NCI-H446 (cell line): ENCODE results near the gene DERA.
"Not testable (repeated sequence)": the region's sequence is repeated elsewhere in the genome, so short reads cannot be mapped to it uniquely, and the experiment has no call there.

ENCODE experiments used
- DNase-seq, 2 experiments: peaks; one replicate each; lab custom pipeline; 2025; lab: John Stamatoyannopoulos, UW

DERA gene

DNA sequence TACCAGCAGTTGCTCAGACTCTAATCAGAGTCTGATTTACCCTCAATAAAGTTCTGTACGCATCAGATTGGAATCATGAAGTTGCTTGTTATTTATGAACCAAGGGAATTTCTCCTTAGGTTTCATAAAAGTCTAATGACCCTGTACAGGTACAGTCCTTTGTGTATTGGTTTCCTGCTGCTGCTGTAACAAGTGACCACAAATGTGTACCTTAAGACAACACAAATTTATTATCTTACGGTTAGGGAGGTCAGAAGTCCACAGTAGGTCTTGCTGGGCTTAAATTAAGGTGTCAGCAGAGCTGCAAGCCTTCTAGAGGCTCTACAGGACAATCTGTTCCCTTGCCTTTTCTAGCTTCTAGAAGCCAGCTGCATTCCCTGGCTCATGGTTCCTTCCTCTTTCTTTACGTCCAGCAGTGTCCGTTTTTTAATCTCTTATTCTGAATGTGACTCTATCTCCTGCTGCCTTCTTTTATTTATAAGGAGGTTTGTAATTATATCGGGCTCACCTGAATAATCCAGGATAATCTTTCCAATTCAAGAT, 6.7 kb upstream of the DERA start:
- no peak for DNase-seq

- DNase-seq = no peak
These were observed 666 bp upstream of the DERA start for GRCh38 chr12:15910468-15910863.

GRCh38 chr12:15911931-15912330, 799 bp downstream of the DERA start:
- not testable (repeated sequence) for DNase-seq

GRCh38 chr12:15914131-15914530, 3.0 kb downstream of the DERA start:
- not testable (repeated sequence) for DNase-seq

- DNase-seq = no peak
These were observed 6.9 kb downstream of the DERA start for GRCh38 chr12:15918066-15918465.

DNA sequence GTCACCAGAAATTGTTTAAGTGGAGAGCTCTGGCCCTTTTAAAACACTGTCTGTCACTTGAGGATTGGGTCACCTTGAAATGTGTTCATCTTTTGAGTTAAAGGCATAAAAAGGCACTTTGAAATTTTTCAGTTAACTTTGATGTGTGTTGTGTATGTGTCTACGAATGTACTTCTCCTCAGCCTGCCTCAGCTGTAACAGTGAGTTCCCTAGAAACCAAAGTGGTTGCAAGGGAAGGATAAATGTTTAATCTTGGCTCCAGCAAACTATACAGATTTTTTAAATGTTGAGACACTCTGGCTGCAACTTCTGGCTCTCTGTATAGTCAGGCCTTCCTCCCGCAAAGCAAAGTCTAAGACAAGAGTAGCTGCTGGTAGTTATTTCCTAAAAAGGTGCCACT, 8.3 kb downstream of the DERA start:
- DNase-seq = no peak

DNA sequence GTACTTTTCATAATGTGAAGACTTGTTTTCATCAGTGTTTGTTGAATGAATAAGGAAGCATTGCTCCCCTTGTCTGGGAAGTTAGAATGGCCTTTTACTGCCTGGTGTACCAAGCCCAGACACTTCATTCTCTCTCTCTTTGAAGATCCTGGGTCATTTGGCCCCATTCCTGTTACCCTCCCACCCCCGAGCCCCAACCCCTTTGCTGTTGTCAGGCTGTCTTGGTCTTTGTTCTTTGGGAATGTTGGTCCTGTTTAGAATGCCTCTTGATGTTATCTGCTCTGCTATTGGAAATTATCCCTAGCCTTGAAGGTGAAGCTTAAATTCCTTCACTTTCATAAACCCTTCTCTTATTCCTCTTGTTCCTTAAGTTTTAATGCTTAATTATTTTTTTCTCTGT, 13.8 kb downstream of the DERA start:
- DNase-seq = no peak

- DNase-seq = no peak
These were observed 17.2 kb downstream of the DERA start for GRCh38 chr12:15928346-15928745.

DNA sequence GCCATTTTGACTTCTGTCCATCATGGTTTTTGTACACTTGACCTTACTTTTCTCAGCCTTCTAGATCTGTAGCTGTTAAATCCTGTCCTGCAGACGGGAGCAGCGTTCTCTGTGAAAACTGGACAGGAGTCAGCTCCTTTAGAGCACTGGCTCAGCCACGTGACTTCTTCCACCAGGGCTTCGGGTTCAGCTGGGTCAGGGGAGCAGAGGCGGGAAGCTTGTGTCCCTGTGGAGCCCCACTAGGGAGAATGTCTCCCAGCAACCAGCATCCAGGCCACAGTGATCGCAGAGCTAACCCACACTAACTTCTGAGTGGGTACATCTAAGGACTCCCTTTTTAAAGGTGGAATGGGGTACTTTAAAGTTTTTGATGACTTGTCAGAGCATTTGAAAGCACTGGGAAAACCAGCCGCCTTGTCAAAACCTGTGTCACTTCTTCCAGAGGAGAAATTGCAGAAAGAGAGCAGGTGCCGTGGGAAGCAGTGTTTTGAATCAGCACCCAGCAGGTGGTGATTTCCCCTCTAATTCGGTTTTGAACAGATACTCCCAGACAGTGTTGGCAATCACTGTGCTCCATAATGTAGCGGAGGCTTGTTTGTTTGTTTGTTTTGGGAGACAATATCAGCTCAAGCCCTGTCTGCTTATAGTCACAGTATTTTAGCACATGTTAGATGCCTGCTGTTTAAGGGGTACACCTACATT, 17.9 kb downstream of the DERA start:
- no peak for DNase-seq

DNA sequence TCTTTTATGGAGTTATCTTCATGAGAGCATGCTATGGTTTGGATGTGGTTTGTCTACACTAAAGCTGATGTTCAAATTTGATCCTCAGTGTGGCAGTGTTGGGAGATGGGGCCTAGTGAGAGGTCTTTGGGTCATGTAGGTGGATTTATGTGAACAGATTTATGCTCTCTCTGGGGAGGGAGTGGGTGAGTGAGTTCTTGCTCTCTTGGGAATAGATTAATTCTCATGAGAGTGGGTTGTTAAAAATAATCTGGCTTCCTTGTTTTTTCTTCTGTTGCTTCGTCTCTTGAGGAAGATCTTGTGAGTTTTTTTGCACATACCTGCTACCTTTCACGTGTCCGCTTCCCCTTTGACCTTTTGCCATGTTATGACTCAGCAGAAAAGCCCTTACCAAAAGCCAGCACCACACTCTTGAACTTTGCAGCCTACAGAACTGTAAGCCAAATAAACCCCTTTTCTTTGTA, 20.5 kb downstream of the DERA start:
- DNase-seq = no peak

GRCh38 chr12:15932327-15932726, 21.2 kb downstream of the DERA start:
- DNase-seq = no peak

DNA sequence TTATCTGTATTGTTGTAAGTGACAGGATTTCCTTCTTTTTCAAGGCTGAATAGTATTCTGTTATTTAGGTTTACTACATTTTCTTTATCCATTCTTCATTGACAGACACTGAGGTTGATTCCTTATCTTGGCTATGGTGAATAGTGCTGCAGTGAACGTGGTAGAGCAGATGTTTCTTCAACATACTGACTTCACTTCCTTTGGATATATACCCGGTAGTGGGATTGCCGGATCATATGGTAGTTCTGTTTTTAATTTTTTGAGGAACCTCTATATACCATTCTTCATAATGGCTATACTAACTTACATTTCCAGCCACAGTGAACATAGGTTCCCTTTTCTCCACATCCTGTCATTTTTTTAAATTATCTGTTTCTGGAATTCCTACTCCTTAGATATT, 21.8 kb downstream of the DERA start:
- no peak for DNase-seq

GRCh38 chr12:15933751-15934150, 22.6 kb downstream of the DERA start:
- DNase-seq = no peak

DNA sequence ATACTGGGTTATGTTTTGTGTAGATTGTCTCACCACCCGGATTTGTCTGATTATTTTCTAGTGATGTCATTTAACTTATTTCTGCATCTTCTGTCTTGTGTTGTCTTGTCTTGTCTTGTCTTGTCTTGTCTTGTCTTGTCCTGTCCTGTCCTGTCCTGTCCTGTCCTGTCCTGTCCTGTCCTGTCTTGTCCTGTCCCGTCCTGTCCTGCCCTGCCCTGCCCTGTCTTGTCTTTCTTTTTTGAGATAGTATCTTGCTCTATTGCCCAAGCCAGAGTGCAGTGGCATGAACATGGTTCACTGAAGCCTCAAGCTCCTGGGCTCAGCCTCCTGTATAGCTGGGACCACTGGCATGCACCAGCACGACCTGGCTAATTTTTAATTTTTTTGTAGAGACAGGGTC, 25.6 kb downstream of the DERA start:
- no peak for DNase-seq

DNA sequence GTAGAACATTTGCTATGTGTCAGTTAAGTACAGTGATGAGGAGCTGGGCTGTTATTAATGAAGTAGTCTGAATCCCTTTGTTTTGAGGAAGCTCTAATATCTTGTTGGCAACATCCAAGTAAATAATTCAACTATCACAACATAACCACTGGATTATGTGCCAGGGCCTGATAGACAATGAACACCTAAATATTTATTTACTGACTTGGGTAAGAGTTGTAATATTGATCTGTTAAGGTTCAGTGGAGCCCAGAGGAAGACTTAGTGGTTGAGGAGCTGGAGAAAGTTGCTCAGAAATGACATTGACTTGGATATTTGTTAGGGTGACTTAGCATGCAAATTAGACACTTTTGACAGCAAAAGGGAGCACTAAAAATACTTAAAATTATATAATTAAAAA, 26.8 kb downstream of the DERA start:
- no peak for DNase-seq

- DNase-seq = no peak
These were observed 28.0 kb downstream of the DERA start for GRCh38 chr12:15939111-15939510.

DNA sequence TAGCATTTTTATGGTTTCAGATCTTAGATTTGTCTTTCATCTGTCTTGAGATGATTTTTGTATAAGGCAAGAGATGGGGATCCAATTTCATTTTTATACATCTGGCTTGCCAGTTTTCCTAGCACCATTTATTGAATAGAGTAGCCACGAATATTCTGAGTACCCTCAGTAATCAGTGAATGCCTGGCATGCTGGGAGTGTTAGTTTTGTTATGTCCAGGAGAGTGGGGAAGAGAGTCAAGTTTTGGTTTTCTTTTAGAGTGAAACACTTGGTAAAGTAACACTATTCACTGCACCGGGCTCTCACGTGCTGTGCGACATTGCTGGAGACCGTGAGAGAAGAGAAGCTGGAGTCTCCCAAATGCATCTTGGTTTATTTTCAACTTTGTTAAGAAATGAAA, 31.3 kb downstream of the DERA start:
- no peak for DNase-seq

- not testable (repeated sequence) for DNase-seq
These were observed 32.4 kb downstream of the DERA start for GRCh38 chr12:15943519-15943918.

DNA sequence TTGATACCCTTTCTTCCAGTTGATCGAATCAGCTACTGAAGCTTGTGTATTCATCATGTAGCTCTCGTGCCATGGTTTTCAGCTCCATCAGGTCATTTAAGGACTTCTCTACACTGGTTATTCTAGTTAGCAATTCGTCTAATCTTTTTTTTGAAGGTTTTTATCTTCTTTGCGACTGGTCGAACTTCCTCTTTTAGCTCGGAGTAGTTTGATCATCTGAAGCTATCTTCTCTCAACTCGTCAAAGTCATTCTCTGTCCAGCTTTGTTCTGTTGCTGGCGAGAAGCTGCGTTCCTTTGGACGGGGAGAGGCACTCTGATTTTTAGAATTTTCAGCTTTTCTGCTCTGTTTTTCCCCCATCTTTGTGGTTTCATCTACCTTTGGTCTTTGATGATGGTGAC, 37.3 kb downstream of the DERA start:
- not testable (repeated sequence) for DNase-seq

DNA sequence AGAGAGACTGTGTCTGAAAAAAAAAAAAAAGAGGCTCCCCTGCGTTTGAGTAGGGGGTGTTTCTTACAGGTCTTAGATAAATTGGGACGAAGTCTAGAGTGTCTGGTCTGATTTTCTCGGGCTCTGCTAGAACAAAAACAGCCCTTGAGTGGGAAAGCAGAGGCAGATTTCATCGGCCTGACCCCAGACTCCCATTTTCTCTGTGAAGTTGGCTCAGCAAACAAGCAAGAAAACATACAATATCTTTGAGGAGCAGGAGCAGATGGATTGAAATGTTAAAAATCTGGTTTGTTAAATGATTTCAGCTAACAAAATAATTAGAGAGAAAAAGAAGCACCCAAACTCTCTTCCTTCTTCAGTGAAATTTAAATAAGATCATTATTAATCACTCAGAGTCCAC, 44.1 kb downstream of the DERA start:
- no peak for DNase-seq

- DNase-seq = no peak
These were observed 44.9 kb downstream of the DERA start for GRCh38 chr12:15956010-15956409.

GRCh38 chr12:15956413-15957185, 45.5 kb downstream of the DERA start:
- no peak for DNase-seq

GRCh38 chr12:15962760-15963159, 51.6 kb downstream of the DERA start:
- DNase-seq = no peak
